GM19023 (cell line): ENCODE measurements around the gene APP.

Experiments used
- ATAC-seq: cut with Tn5 transposase; IDR thresholded peaks from one replicate; pipeline ENCODE4 v1.9.1; 2021; ENCODE audit warnings: mild to moderate bottlenecking, moderate library complexity; ENCODE audit not compliant: unreplicated experiment

The APP gene

GRCh38 chr21:25845729-25846256 lies 324.8 kb downstream of the APP start:
- no peak for ATAC-seq

GRCh38 chr21:25842925-25843324 lies 327.6 kb downstream of the APP start:
- ATAC-seq, result no peak

GRCh38 chr21:25838809-25839208 lies 331.8 kb downstream of the APP start:
- ATAC-seq, result no peak

DNA sequence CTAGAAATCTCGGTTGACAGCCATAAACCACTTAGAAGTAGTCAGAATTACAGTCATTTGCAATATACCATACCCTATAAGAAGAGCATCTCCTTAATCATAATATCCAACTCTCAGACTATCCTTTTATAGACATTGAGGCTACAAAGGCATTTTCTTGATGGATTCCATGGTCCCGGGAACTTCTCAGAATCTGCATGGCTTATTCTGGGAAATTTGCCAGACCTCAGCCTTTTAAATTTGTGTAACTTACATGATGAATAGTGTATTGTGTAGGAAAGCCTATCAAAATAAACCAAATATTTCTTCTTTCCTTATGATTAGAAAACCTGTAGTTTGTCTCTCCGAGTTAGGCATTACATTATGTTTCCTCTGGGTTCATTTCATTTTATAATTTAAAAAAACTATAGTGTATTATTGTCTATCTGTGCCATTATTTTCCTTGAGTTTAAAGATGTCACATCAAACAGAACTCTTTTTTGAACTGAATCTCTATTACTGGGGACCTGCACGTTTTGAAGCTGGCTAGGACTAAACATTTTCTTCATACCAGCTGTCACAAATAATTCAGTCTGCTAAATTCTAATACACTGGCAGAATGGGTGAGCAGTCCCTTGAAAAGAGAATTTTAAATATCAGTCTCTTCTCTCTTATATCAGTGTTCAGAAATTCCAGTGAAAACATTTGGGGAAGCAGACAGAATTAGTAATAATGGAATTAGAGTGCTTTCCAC lies 332.9 kb downstream of the APP start:
- ATAC-seq, result no peak

DNA sequence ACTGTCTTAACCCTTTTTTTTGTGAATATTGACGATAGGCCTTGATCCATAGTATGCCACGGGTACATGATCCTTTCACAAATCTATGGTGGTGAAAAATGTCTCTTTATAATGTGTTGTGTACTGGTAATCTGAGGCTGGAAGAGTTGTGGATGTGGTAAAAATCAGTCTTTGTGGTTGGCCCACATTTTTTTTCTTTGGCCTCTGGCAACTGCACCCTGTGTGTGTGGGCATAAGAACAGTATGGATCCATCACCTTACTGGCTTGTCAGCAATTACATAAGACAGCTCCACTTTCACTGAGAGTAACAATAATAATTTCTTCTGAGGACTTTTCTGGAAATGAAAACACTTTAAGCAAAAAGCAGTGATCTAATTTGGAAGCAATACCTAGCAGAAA lies 334.2 kb downstream of the APP start:
- ATAC-seq, result no peak

GRCh38 chr21:25834381-25834780 lies 336.2 kb downstream of the APP start:
- ATAC-seq, result no peak

DNA sequence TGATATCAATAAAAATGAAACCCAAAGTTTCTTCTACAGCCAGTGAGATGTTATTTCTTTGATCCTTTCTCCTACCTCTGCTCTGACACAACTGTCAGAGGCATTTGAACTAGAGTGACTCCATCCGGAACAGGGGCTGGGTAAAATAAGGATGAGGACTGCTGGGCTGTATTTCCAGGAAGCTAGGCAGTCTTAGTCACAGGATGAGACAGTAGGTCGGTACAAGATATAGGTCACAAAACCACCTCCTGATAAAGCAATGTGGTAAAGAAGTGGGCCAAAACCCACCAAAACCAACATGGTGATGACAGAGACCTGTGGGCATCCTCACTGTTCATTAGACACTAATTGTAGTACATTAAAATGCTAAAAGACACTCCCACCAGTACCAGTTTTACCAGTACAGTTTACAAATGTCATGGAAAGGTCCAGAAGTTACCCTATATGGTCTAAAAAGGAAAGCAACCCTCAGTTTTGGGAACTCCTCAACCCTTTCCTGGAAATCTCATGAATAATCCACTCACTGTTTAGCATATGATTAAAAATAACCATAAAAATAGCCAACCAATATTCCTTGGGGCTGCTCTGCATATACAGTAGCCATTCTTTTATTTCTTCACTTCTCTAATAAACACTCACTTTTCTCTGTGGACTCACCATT lies 339.1 kb downstream of the APP start:
- no peak for ATAC-seq
